ENCODE data around the gene EFCAB7.

EFCAB7 gene

GRCh38 chr1:63498106-63498505 lies 25.2 kb upstream of the EFCAB7 start:
- H3K4me3 ChIP-seq: no peak overlapping the region
- TF ChIP-seq CTCF (IDR thresholded peaks at IDR 0.05): no peak
- DNase-seq (ENCODE audit: low spot score): no peak

GRCh38 chr1:63501256-63501655 lies 22.1 kb upstream of the EFCAB7 start:
- no peak for DNase-seq (ENCODE audit: low spot score)
- Histone ChIP-seq H3K4me3 (no peak overlapping the region), H3K27ac (no peak overlapping the region)
- TF ChIP-seq CTCF (IDR thresholded peaks at IDR 0.05): no peak

More at GRCh38 chr1:63498106-63498505, 25.2 kb upstream of the EFCAB7 start:
- H3K27ac ChIP-seq: no peak overlapping the region

- DNase-seq (ENCODE audit: low spot score): no peak
- no peak for TF ChIP-seq CTCF (IDR thresholded peaks at IDR 0.05)
- Histone ChIP-seq H3K27ac (no peak overlapping the region), H3K4me3 (no peak overlapping the region)
Measured at GRCh38 chr1:63506782-63507181, 16.5 kb upstream of the EFCAB7 start.

- Histone ChIP-seq H3K27ac (no peak overlapping the region), H3K4me3 (no peak overlapping the region)
- TF ChIP-seq CTCF (IDR thresholded peaks at IDR 0.05): no peak
- no peak for DNase-seq (ENCODE audit: low spot score)
Measured at GRCh38 chr1:63509718-63510117, 13.6 kb upstream of the EFCAB7 start.

GRCh38 chr1:63512584-63512983 lies 10.7 kb upstream of the EFCAB7 start:
- TF ChIP-seq CTCF (IDR thresholded peaks at IDR 0.05): no peak
- Histone ChIP-seq H3K4me3 (no peak overlapping the region), H3K27ac (no peak overlapping the region)
- no peak for DNase-seq (ENCODE audit: low spot score)

GRCh38 chr1:63516629-63517028 lies 6.7 kb upstream of the EFCAB7 start:
- TF ChIP-seq CTCF (IDR thresholded peaks at IDR 0.05): no peak
- no peak for DNase-seq (ENCODE audit: low spot score)
- Histone ChIP-seq H3K27ac (no peak overlapping the region), H3K4me3 (no peak overlapping the region)

- DNase-seq (ENCODE audit: low spot score): no peak
- Histone ChIP-seq H3K27ac (peak overlapping the region; percentile 84 to 98), H3K4me3 (peak overlapping the region; percentile 89)
Measured at GRCh38 chr1:63523738-63524137, 413 bp downstream of the EFCAB7 start.

More at GRCh38 chr1:63523738-63524137, 413 bp downstream of the EFCAB7 start:
- no peak for TF ChIP-seq CTCF (IDR thresholded peaks at IDR 0.05)

Data from coronary artery (tissue), 2 donors.